ENCODE measurements around the gene DVL2.
"Not testable (repeated sequence)": the region's sequence is repeated elsewhere in the genome, so short reads cannot be mapped to it uniquely, and the experiment has no call there.

Gene DVL2

DNA sequence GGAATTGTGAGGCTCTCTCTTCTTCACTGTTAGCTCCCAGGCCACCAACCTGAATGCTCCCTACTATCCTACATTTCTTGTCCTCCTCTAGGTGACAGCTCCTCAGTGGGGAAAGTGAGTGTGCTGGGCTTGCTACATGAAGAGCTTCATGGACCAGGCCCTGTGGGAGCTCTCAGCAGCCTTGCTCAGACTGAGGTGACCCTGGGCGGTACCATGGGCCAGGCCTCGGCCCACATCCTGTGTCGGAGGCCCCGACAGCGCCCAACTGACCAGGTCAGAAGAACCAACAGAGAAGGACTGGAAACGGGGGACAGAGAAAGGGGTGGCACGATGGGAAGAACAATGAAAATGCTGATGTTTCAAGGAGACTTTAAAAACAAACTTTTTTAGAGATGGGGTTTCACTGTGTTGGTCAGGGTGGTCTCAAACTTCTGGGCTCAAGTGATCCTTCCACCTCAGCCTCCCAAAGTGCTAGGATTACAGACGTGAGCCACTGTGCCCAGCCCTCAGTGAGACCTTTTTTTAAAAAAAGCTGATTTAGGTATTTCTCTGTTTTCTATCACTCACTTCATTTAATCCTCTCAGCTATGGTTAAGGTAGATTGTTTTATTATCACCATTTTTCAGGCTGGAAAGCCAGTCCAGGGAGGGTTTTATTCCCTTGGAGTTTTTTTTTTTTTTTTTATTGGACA is 22.6 kb upstream of the DVL2 start:
- in situ Hi-C loops (cut with MboI; ENCODE audit: low sequenced_read_pairs) = no loop called here

DNA sequence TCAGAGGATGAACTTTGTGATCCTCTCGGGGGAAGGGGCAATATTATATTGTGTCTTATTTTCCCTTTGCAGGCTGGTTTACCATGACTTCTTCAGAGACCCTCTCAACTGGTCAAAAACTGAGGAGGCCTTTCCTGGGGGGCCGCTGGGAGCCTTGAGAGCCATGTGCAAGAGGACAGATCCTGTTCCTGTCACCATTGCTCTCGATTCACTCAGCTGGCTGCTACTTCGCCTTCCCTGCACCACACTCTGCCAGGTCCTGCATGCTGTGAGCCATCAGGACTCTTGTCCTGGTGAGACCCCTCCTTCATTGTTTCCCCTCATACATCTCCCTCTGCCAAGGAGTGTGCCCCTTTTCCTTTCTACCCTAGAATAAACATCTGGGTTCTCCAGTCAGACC is 20.2 kb upstream of the DVL2 start:
- in situ Hi-C loops (cut with MboI; ENCODE audit: low sequenced_read_pairs) = no loop called here

DNA sequence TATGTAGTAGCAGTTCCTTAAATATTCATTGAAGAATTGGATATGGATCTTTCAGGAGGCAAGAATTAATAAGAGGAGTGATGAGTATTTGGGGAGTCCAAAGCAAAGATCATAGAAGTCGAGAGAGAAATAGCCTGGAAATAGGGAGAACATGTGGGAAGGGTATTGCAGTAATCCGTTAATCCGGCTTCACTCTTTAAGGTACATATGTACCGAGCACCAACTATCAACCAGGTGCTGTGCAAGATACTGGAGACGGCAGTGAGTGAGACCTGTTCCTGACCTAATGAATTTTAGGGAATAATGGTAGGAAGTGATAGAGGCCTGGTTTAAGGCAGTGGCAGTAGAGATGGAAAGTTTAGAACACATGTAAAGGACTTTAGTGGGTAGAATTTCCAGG is 18.8 kb upstream of the DVL2 start:
- in situ Hi-C loops (cut with MboI; ENCODE audit: low sequenced_read_pairs) = no loop called here

DNA sequence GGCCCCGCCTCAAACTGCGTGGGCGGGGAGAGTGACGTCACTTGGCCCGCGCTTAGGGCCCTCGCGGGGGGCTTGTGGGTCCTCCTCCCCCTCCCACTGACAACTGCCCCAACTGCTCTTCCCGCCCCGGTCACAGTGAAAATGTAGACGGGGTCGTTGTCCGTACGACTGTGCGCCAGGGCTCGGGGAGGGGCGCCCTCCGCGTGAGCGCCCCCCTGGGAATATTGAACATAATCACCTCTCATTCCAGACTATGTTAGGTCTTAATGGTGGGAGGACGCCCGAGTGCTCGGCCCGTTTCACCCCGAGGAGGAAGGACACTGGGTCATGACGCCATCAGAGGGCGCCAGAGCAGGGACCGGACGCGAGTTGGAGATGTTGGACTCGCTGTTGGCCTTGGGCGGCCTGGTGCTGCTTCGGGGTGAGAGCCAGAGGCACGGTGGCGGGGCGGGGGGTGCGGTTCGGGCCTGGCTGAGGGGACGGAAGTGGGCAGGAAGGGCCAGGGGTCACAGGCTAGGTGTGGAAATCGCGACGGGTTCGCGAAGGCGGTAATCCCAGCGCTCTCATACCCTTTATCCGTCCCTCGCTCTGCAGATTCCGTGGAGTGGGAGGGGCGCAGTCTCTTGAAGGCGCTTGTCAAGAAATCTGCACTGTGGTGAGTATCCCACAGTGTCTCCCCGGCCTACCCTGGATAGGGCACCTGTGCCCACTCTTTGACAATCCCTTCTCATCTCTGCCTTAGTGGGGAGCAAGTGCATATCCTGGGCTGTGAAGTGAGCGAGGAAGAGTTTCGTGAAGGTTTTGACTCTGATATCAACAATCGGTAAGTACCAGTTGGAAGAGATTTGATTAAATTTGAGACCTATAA is 18.1 kb upstream of the DVL2 start, which contains the start of gene ELP5:
Gene ELP5 (plus strand): TSS at position 40 of the 868 bp plus-strand sequence. CDS start 336 bp downstream, at position 376.
- in situ Hi-C loops (cut with MboI; ENCODE audit: low sequenced_read_pairs) = no loop called here

DNA sequence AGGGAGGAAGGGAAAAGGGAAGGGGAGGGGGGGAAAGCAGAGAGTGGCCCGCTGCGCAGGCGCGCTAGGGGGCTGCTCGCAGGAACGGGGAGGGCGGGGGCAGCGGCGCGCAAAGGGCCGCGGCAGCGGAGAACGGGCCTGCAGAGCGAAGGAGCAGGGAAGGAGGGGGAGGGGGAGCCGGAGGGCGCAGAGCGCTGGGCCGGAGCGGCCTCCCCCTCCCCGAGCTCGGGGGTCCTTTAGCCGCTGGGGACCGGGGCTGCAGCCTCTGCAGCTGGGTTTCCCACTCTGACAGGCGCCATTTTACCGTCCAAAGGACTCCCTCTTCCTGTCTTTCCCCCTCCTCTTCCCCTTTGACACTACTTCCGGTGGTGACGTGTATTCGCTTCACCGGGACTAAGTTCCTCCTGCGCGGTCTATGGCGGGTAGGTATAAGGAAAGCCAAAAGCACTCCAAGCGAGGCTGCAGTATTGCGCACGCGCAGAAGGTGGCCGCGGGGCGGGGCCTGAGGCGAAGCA is 17.4 kb upstream of the DVL2 start, which contains the start of gene CTDNEP1:
Gene CTDNEP1 (minus strand): TSS at position 74 of the 515 bp plus-strand sequence. CDS start 438 bp downstream, outside the sequence.
- in situ Hi-C loops (cut with MboI; ENCODE audit: low sequenced_read_pairs) = no loop called here

DNA sequence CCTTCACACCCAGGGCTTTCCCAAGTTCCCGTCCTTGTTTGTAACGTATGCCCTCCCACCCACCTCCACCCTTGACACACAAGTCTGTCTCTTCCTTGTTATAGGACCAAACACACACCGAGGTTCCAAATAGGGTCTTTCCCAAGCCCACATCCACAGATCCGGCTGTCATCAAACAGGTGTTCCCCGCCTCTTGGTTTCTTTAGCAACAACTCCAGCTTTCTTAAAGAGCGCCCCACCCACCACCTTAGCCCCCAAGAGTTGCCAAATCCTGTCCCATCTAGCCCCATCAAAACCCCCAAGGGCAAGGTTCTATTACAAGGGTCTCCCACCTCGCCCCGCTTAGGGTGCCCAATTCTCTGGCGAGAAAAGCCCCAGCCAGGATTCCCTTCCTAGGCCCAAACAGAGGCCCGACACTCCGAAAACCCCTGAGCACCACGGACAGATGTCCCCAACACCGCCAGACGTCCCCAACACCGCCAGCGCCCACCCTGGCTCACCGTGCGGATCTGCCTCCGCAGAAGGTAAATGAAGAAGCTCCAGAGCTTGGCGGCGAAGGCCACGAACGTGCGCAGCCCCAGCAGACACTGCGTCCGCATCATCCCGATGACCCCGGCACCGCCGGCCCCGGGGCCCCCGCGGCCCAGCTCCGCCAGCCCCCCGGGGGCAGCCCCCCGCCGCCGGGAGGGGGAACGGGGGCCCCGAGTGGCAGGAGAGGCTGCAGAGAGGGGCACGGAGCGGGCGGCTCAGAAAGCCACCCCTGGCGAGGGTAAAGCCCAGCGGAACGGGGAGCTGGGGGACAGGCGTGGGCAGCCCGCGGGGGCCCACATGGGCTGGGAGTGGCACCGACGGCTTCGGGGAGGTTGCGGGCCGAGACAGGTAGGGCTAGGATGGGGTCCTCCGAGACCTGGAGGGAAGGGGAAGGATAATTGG is 16.6 kb upstream of the DVL2 start:
- in situ Hi-C loops (cut with MboI; ENCODE audit: low sequenced_read_pairs) = no loop called here

DNA sequence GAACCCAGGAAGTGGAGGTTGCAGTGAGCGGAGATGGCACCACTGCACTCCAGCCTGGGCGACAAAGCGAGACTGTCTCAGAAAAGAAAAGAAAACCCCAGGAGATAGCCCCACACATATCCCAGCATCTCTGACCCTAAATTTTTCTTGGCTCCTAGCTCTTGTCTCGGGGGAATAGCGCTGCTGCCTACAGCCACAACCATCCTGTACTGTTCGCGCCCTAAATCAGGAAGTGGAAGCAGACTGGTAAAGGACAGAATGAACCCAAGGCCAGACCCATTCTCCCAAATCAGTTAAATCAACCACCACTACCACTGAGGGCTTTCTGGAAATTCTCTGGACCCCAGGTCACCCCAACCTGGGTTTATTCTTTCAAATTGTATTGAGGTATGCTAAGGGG is 15.5 kb upstream of the DVL2 start:
- in situ Hi-C loops (cut with MboI; ENCODE audit: low sequenced_read_pairs) = no loop called here

DNA sequence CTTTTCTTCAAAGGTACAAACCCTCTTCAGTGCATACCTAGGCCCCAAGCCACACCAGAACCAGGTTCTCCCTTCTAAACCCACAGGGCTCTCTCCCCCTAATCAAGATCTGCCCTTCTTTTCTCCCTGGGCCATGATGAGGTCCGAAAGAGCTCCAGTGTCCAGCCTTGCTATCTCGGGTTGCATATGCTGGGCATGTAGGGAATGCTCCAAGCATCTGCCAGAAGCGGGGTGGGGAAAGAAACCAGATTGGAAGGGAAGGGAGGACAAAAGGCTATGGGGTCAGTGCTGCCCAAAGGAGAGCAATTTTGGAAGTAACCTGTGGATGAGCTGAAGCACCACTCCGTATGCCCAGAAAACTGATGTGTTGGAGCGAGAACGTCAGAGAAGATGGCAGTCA is 14.9 kb upstream of the DVL2 start:
- in situ Hi-C loops (cut with MboI; ENCODE audit: low sequenced_read_pairs) = no loop called here

DNA sequence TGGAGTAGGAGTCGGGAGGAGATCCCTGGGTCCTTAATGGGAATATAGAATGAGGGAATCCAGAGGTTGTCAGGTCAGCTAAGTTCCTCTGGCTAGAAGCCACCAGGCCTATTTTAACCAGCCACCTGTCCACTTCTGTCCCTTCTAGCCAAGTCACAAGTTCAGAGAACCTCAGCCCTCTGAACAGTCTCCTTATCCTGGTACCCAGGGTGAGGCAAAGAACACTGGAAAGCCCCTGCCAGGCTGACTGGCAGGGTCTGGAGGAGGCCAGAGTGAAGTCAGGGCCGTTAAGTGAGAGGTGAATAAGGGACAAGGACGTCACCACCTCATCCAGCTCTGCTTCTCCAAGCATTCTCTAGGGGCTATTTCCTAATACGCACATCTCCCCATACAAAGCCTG is 14.5 kb upstream of the DVL2 start:
- in situ Hi-C loops (cut with MboI; ENCODE audit: low sequenced_read_pairs) = no loop called here

DNA sequence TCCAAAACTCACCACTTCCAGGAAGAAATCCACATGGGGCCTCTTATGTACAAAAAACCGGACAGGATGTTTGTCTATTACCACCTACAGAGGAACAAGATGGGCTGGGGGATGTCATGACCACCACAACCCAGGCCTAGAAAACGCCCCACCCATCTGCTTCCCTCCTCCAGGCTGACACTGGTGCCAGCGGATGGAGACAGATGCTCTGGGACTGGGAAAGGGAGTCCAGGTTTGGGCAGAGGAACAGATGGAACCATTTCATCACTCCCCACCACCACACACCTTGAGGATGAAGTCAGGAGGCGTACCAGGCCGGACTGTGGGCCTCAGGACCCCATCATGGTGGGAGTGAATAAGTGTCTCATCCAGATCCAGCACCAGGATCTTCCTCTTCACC is 12.5 kb upstream of the DVL2 start:
- in situ Hi-C loops (cut with MboI; ENCODE audit: low sequenced_read_pairs) = no loop called here

DNA sequence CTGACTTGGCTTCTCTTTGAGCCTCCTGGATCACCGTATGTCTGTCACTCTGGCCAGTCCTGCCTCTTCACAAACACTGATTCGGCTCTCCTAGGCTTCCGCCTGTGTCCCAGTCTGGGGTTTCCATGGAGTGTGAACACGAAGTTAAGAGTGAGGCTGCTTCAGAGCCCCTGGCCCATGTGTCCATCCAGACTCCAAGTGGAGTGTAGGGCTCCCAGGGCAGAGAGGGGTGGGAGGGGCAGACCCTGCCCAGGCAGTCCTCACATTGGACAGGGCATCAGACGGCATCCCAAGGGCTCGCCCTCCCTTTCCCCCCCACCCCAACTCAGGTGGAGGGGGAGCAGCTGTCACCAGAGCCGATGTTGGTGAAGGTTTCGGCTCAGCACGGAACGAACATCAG is 9.5 kb upstream of the DVL2 start:
- in situ Hi-C loops (cut with MboI; ENCODE audit: low sequenced_read_pairs) = not testable (repeated sequence)

DNA sequence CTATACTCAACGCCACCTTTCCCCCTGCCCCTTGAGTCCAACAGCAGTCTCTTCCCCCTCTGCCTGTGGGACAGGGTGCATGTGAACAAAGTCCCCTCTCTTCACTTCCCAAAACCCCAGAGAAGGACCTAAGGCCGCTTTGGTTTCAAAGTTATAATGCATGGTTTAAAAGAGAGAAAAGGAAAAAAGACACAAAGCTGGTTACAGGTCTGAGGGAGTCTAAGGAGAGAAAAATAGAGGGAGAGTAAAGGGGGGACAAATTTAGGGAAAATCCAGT is 9.1 kb upstream of the DVL2 start:
- in situ Hi-C loops (cut with MboI; ENCODE audit: low sequenced_read_pairs) = no loop called here

DNA sequence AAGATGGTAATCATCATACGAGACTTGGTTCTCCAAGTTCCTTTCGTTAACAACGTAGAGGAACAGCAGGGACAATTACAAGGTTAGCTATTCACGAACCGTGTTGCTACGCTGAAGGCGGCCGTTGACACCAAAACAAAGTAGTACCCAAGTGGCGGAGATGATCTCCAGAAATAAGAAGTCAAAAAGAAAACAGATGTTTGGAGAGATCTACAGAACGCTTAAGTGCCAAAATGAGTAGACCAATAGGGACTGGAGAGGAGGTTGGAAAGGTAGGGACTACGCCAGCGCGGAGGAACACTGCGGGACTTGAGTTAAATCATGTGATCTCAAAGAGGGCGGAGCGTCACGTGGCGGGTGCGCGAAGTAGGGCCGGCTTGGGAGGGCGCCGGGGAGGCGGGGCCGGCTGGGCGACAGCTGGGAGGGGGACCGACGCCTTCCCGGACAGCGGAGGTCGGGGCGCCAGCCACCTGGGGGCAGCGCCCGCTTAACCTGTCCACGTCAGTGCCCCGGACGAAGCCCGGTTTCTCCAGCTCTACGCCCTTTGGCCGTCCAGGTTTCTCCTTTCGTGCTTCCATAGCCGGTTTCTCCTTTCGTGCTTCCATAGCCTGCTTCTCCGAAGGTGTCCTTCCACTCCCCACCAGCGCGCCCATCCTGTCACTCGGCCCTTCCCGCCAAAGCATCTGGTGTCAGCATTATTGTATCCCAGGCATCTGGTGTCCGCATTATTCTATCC is 8.6 kb upstream of the DVL2 start:
- in situ Hi-C loops (cut with MboI; ENCODE audit: low sequenced_read_pairs) = no loop called here

DNA sequence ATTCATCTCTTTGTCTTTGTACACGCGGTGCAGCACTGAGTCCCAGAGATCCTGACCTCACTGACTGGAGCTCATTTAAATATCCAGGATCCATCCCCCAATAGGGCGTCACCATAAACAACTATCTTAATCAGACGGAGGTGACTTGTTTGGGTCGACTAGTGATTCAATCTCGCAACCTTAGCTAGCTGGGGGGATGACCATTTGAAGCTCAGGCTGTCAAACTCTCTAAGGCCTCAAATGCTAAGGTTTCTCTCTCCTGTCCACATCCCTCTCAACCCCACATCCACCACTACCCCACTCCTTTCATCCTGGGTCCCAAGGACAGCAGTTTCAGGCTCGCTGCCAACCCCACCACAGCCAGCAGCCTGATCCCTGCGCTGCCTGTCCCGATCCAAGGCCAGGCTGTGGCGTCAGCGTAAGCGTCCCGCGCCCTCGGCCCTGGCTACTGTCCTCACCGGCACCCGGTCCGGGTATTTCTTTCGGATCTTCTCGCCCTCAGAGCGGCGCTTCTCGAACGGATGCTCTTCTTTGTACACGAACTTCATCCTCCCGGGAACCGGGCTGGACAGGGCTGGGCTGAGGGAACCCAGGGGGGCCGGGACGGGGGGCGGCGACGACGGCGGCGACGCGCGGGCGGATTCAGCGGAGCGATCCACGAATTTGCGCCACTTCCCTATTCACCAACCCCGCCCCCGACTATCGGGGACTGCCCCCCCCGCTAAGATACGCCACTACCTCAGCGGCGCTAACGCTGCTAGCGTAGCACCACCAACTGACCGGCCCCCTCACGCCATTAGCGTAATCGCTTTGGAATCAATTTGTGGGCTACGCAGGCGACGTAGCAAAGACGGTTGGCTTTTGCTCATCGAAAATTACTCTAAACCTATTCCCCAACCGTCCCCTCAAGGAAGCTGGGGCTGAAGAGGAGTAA is 7.7 kb upstream of the DVL2 start, which contains the start of gene GABARAP:
Gene GABARAP (minus strand): TSS at position 667 of the 934 bp plus-strand sequence. CDS start 119 bp downstream, at position 548.
- in situ Hi-C loops (cut with MboI; ENCODE audit: low sequenced_read_pairs) = no loop called here

DNA sequence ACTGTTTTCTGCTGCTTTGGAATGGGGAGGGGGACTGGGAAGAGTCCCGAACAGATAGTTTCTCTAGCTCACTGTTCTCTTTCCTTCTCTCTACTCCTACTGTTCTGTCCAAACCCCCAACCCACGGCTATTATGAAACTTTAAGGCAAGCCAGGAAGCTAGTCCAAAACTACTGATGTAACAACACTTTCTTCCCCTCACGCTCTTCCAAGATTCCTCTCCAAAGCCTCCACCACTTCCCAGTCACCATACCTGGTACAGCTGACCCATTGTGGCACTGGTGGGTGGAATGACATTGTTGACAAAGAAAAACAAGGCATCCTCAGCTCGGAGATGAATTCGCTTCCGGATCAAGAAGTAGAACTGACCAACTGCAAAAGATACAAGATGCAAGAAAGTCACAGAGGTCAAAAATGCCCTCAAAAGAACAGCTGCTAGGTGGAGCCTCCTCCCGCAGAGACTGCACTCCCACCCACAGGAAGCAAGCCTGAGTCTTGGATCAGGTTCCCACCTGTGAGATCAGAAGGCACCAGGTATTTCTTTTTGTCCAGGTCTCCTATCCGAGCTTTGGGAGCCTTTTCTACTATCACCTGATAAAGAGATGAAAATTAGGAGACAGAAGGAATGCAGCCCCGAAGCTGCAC is 6.9 kb upstream of the DVL2 start:
- in situ Hi-C loops (cut with MboI; ENCODE audit: low sequenced_read_pairs) = no loop called here

DNA sequence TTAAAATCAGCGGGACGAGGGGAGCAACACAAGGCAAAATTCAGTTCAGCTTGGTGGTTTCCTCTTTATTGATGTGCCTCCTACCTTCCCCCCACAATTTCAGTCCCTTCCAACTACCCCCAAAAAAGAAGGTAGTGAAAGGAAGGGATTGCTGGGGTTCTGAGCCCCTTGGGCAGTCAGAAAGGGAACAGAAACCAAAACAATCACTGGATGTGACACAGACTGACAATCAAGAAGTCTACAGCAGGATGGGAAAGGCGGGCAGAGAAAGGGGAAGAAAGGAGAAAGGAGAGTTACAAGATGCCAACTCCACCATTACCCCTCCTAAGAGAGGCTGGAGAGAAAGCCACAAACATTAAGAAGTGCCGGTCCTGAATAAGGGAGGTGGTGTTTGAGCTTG is 6.1 kb upstream of the DVL2 start:
- in situ Hi-C loops (cut with MboI; ENCODE audit: low sequenced_read_pairs) = no loop called here

DNA sequence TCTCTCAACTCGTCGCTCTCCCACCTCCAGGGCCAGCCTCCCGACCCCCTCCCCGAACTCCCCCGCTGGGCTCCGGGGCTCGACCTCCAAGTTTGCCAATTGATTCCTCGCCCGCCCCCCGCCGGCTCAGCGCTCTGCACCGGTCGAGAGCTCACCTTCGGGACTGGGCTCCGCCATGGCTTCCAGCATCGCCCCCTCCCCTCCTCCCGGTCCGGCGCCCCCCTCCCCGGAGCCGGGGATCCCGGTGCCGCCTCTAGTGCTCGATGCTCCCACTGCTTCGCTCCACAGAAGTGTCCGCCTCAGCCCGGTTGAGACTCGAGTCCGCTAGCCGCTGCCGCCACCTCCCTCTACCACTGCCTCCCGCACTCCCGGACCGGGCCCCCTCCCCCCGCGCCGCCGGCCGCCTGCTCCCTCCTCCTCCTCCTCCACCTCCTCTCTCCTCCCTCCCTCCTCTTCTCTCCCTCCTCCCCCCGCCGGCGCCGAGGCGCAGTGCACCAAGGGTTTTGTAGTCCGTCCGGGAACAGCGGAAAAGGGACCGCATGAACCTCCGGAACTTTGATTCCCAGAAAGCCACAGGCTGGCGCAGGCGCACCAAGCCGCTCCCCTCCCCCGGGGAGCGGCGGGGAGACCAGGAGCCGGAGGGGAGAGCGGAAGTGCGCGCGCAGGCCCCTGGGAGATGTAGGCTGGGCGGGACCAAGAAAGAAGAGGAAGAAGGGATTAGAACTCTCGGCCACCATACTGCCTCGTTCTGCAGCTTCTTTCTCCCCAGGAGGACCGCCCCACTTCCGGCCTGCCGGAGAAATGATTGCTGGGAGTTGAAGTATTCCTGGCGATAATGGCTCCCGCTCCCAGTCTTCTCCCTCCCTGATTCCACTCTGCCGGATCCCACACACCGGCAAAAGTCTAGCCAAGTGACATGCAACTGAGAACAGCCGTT is 5.0 kb upstream of the DVL2 start, which contains the start of gene PHF23:
Gene PHF23 (minus strand): TSS at position 367 of the 937 bp plus-strand sequence. CDS start 178 bp downstream, at position 189.
- in situ Hi-C loops (cut with MboI; ENCODE audit: low sequenced_read_pairs) = no loop called here
